Non-pigmented ciliary epithelial cell (primary cell): ENCODE results near the gene LOC128125822.
A peak's percentile ranks its signal among the peaks of the same experiment; 100 is the strongest.
"Not testable (repeated sequence)": the region's sequence is repeated elsewhere in the genome, so short reads cannot be mapped to it uniquely, and the experiment has no call there.

Source experiments
- DNase-seq: peaks from one replicate; pipeline ENCODE4 v3.0.0-alpha.2; 2010; ENCODE audit warnings: low read depth

Gene LOC128125822

DNA sequence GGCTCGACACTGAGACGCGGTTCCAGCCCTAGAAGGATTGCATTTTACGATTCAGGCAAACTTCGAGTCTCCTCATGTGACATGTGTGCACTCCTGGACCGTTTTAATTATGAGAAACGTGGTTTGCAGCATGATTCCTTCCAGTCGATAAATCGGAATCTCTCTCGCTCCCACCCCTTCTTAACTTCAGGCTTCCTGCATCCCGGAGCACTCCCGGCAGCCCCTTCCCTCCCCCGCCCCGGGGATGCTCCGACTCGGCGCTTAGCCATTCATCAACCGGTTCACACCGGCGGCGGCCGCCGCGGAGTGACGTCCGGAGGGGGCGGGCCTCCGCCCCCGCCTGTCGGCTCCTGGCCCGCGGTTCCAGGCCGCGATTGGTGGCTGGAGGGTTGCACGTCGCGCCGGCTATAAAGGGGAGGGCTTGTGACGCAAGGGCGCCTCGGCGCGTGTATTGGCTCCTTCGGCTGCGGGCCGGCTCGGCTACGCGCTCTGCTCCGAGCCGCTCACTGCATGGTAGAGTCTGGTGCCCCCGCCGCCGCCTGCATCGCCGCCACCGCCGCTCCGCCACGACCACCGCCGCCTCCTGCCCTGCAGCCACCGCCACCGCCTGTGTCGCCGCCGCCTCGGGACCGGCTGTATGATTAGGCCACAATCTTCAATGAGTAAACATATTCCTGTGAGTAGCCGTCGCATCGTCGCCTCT is at the start of gene LOC128125822, which contains the start of gene PTP4A1:
LOC128125822 (plus strand) TSS at position 437 of the 703 bp plus-strand sequence.
PTP4A1 (plus strand) TSS at position 437 of the 703 bp plus-strand sequence. CDS start 4,401 bp downstream, outside the sequence.
- peak; percentile 87 for DNase-seq

DNA sequence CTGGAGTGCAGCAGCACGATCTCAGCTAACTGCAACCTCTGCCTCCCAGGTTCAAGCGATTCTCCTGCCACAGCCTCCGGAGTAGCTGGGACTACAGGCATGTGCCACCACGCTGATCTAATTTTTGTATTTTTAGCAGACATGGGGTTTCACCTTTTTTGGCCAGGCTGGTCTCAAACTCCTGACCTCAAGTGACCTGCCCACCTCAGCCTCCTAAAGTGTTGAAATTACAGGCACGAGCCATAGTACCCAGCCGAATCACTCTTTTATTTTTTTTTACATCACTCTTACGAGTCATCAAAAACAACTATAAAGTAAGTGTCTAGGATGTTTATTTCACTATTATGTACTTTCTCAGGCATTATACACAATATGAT is 49.4 kb upstream of the LOC128125822 start:
- DNase-seq, result not testable (repeated sequence)

DNA sequence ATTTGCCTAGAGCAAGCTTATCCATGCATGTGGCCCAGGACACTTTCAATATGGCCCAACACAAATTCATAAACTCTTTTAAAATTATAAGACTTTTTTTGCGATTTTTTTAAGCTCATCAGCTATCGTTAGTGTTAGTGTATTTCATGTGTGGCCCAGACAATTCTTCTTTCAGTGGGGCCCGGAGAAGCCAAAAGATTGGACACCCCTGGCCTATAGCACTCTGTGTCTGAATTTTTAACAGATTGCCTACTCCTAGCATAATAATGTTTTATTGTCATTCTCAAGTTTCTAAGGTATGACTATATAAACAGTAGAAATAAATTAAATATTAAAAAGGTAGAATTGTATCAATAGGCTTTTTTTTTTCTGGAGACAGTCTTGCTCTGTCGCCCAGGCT is 48.6 kb upstream of the LOC128125822 start:
- DNase-seq, result no peak

DNA sequence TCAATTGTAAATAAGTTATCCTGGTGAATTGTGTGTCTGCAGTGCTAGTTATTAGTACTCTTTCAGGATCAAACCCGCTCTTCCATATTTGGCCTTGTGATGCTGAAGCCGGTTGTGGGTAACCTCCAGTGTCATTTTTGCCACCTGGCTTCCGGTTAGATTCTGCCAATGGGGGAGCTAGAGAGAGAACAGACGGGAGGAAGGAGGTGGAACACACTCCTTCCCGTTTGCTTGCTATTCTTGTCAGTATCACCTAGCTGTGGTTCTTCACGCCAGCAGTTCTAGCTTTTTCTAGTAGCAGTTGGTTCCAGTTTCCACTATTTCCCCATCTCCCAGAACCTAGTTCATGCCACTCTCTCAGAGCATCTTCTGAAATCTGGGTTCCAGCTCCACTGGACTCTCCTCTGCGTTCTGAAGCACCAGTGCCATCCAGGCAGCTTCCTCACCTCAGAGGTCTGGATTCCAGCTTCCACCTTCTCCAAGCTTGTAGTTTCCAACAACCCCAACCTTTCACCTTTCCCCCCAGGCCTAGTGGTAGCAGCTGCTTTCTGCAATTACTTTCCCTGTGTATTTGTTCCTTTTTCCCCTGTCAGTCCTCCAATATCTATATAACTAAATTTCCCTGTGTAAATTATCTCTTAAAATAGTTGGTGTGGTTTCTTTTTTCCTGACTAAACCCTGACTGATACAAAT is 46.9 kb upstream of the LOC128125822 start:
- no peak for DNase-seq

DNA sequence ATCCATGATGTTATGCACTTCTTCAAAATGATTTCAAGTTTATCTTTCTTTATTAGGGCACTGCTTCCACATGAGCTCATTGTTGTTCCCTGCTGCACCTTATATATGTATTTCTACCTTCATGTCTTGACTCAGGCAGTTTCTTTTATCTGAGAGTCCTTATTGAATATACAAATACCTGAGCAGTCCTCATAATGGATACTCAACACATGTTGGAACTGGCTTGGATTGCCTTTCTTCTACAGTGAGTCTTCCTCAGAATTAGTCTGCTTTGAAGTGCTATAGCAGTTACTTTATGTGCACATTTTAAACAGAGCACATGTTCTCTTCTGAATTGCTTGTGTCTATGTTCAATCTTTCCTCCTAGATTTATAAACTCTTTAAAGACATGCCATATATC is 45.3 kb upstream of the LOC128125822 start:
- DNase-seq, result no peak

DNA sequence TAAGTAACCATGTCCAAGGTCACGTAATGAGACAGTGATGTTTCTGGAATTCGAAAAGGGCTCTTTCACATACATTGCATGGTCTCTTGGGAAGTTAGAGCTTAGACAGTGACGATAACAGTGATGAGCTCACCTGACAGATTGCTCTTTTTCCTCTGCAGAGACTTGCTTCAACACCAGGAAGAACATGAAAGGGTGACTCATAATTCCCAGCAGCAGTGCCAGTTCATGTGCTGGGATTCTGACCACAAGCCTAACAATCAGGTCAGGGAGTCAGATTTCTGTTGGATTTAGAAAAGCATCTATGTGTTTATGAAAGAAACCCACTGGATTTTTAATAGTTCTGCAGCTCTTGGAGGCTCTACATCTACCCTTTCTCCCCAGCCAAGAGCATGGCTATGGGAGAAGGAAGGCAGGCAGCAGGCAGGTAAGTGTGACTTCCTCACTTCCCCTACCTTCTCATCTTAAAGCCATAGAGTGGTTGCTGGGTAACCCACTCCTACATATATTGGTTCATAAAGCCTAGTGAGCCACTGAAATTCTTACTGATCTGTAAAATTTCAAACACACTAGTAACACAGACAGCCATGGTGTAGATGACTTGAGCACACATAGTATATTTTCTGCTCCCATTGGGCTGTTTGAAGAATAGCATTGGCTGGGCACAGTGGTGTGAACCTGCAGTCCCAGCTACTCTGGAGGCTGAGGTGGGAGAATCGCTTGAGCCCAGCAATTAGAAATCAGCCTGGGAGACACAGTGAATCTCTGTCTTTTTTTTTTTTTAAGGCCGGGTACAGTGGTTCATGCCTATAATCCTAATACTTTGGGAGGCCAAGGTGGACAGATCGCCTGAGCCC is 44.4 kb upstream of the LOC128125822 start:
- peak; percentile 91 for DNase-seq

DNA sequence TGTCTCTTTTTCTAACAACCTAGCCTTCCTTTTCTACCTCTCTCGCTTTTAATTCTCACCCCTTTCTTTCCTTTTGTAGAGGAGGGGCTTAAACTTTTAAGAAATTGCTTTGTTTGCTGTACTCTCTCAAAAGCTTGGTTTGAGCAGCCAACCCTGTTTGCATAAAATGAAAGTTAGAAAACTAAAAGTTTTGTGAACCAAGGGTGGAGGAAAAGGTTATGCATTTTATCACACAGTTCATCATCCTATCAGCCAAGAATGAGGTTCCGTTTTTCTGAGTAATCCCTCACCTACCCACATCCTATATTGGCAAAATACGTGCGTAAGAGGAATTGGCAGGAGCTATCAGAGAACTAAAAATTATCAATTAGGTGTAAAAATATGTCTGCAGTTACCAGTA is 42.8 kb upstream of the LOC128125822 start:
- no peak for DNase-seq

DNA sequence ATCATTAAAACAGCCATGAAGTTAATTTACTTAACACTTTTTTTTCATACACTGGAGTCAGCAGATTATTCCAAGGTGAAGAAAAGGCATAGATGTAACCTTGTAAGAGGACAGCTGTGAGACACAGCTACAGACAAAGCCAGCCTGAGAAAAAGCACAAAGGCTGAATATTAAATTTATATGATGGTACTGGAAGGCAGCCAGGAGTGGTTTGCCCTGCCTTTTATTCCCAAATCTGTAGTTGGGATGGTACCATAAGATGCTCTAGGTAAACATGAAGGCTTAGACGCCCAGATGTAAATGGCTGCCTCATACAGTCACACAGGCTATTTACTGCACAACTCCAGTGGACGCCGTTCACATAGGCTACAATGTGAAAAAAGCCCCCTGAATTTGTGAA is 42.1 kb upstream of the LOC128125822 start:
- DNase-seq, result no peak

DNA sequence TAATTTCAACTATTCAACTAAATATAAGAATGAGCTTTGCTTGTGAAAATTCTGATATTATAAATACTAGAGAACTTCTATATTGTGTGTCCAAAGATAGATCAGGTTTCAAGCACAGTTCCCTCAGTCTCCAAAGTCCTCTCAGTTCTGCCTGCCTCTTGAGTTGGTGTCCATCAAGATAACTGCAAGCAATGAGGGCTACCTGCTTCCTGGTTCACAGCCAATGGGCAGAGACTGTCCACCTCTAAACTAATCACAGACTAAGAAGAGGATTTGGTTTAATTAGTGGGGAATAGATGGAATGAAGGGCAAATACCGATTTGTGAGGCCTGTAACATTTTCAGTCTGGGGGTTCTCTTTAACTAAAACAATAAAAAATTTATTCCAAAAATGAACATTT is 41.3 kb upstream of the LOC128125822 start:
- no peak for DNase-seq

DNA sequence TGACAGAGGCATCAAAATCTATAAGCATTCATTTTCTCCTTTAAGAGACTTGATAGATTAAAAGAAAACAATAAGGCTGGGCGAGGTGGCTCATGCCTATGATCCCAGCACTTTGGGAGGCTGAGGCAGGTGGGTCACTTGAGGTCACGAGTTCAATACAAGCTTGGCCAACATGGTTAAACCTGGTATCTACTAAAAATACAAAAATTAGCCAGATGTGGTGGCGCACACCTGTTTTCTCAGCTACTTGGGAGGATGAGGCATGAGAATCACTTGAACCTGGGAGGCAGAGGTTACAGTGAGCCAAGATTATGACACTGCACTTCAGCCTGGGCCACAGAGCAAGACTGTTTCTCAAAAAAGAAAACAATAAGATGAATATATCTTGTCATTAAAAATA is 39.3 kb upstream of the LOC128125822 start:
- DNase-seq, result no peak

DNA sequence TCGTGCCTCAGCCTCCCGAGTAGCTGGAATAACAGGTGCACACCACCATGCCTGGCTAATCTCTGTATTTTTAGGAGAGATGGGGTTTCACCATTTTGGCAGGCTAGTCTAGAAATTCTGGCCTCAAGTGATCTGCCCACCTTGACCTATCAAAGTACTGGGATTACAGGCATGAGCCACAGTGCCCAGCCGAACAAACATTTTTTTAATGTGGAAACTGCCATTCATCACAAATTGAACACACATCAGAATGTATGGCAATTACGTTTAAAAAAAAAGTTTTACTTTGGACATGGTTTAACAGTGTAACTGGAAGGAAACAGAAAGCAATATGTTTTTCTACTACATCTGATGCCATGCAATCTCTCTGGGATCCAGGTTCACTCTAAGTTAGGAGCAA is 38.3 kb upstream of the LOC128125822 start:
- DNase-seq, result no peak

DNA sequence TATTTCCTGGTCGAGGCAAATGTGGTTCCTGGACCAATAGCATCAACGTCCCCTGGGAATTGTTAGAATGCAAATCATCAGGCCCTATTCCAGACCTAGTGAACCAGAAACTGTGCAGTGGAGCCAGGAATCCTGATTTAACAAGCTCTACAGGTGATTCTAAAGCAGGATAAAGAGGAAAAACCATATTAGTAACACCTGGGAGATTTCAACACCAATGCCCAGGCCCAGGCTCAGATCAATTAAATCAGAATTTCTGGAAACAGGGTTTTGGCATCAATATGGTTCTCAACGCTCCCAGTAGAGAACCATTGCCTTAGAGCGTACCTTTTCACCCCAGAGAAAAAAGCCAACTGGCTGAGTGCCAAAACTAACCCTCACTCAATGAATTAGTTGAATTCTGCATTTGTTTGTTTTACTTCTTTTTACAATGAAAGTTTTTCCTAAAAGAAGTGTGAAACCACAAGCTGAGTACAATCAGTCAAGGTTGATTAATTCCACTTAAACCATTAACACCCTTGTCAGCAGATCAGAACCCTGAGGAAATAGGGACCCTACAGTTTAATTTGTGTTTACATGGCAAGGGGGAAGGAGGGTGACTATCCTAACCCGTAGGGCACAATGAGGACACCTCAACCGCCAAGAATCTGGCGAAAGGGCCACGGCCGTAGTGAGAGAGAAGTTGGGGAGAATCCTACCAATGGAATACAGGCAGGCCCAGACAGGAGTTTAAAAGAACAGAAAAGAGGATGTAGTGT is 34.9 kb upstream of the LOC128125822 start:
- DNase-seq, result no peak

DNA sequence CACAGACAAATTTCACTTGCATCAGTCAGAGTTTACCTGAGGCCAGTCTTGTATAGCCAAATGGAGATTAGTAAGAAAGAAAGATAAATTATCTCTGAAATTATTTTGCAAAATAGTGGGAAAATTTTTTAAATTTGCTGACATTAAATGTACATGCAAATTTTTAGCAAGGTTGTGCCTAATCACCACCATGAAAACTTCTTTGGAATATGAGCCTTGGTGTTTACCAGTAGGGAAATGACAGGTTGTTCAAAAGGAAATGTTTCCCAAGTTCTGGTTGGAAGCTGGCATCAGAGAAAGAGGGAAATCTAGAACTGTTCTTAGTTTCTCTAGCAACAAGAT is 34.4 kb upstream of the LOC128125822 start:
- DNase-seq, result no peak

DNA sequence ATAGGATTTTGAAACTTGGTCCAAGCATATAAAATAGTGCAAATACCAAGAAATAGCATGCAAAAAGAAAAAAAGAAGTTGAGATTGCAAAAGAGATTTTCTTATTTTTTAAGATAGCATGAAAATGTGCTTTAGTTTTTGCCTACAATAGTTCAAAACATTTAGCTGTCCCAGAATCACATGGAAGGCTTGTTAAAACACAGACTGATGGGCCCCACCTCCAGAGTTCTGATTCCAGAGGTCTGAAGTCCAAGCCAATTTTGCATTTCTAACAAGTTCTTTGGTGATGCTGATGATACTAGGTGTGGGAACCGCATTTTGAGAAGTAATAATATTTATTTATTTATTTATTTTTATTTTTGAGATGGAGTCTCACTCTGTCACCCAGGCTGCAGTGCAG is 33.7 kb upstream of the LOC128125822 start:
- no peak for DNase-seq

DNA sequence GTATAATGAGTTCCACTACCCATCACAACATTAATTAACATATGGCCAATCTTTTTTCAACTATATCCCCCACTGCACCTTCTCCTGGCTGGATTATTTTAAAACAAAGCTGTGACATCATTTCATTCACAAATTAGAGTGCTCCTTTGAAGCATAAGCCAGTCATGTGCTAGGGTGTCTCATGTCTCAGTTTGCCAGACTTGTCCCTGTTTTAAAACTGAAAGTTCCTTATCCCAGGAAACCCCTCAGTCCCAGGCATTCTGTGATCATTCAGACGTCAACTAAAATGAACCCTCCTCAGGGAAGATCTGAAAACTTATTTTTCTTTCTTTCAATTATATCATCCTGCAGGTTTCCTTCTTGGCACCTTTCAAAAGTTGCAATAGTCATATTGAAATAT is 29.3 kb upstream of the LOC128125822 start:
- DNase-seq, result no peak

DNA sequence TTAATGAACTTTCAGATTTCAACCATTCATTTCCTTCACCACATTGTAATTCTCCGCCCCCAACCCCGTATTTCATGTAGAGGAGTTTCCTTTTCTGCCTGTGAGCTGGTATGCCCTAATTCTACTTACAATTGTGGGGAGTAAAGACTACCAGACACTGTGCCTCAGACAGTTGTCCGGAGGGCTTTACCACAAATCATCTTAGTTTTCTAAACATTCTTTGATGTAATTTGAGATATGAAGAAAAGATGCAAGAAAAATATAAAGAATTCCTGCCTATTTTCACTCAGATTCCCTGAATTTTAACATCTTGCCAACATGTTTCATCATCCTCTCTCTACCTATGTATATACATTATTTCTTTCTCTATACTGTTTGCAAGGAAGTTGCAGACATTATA is 28.3 kb upstream of the LOC128125822 start:
- no peak for DNase-seq

DNA sequence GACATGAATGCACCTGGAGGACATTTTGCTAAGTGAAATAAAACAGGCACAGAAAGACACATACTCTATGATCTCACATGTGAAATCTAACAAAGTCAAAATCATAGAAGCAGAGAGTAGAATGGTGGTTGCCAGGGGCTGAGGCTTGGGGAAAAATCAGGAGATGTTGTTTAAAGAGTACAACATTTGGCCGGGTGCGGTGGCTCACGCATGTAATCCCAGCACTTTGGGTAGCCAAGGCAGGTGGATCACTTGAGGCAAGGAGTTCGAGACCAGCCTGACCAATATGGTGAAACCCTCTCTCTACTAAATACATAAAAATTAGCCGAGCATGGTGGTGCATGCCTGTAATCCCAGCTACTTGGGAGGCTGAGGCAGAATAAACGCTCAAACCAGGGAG is 26.0 kb upstream of the LOC128125822 start:
- no peak for DNase-seq

DNA sequence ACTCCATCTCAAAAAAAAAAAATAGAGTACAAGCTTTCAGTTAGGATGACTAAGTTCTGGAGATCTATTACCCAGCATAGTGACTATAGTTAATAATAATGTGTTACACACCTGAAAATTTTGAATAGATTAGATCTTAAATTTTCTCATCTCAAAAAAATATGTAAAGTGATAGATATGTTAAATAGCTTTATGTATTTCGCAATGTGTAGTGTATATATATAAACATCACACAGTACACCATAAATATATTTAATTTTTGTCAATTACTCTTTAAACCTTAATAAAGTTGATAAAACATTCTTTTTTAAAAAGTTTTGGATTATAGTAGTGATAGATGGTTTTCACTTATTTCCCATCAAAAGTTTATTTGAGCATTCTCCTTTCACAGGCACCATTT is 25.6 kb upstream of the LOC128125822 start:
- DNase-seq, result no peak

DNA sequence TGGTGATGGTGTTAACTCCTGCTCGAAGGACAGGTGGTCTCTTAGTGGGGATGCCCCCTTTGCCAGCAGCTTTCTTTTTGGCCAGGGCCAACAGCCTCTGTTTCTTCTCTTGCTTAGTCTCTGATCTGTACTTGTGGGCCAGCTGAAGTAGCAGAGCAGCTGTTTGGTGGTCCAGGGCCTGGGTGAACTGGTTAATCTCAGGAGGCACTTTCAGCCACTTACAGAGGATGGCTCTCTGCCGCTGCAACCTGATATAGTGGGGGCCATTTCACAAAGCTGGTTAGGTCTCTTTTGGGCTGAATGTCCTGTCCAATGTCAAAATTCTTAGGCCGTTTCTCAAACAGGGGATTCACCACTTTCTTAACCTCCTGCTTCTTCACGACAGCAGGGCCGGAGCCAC is 23.2 kb upstream of the LOC128125822 start:
- DNase-seq, result no peak

DNA sequence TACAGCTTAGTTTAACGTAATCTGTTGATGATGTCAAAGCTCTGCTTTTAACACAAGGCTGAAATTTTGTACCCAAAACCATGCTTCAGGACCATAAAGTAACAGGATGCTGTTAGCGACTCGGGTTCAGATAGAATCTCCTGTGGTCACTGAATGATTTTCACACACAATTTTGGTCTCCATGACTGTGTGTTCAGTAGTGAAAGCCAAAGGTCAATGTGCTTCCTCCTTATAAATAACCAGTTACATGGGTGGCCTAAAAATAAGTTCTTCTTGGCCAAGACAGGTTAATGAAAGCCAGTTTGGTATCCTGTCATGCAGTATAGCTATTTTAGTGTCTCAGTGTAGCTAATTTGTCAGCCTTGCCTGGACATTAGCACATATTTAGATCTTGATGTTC is 19.1 kb upstream of the LOC128125822 start:
- no peak for DNase-seq

DNA sequence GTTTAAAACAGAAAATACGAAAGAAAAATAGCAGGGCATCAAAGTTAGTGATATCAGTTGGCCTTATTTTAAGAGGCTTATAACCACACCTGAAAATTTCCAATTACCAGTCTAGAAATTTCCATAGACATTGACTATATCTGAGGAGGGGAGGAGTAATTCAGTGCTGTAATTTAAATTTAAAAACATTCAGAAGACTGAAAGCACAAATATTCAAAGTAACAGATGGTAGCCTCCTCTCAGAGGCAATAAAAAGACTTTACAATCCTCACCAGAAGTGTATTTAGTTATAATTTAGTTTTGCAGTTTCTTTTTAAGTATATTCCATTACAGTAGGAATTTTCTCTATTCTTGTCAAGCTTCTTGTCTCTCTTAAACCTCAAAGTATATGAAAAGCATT is 18.4 kb upstream of the LOC128125822 start:
- no peak for DNase-seq

DNA sequence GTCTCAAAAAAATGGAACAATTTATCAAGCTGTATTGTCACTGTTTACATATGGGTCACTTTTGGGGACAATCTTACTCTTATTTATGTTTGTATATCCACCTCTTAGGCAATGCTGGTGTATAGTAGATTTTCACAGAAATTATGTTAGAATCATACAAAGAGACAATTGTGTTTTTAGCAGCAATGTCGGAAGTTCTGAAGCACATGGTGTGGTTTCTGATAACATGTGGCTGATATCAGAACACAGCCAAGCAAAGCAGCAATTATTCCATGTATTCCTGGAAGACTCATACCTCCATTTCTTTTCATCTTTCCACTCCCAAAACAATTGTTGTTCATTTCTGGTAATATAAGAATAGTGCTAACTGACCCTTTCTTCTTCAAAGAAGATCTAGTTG is 17.5 kb upstream of the LOC128125822 start:
- no peak for DNase-seq
